ENCODE measurements around the gene ENTR1.
A peak's percentile ranks its signal among the peaks of the same experiment; 100 is the strongest.

Gene ENTR1, protein sequence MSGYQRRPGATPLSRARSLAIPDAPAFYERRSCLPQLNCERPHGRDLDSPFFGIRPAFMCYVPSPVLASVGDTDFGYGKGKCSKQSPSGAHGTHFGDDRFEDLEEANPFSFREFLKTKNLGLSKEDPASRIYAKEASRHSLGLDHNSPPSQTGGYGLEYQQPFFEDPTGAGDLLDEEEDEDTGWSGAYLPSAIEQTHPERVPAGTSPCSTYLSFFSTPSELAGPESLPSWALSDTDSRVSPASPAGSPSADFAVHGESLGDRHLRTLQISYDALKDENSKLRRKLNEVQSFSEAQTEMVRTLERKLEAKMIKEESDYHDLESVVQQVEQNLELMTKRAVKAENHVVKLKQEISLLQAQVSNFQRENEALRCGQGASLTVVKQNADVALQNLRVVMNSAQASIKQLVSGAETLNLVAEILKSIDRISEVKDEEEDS

DNA sequence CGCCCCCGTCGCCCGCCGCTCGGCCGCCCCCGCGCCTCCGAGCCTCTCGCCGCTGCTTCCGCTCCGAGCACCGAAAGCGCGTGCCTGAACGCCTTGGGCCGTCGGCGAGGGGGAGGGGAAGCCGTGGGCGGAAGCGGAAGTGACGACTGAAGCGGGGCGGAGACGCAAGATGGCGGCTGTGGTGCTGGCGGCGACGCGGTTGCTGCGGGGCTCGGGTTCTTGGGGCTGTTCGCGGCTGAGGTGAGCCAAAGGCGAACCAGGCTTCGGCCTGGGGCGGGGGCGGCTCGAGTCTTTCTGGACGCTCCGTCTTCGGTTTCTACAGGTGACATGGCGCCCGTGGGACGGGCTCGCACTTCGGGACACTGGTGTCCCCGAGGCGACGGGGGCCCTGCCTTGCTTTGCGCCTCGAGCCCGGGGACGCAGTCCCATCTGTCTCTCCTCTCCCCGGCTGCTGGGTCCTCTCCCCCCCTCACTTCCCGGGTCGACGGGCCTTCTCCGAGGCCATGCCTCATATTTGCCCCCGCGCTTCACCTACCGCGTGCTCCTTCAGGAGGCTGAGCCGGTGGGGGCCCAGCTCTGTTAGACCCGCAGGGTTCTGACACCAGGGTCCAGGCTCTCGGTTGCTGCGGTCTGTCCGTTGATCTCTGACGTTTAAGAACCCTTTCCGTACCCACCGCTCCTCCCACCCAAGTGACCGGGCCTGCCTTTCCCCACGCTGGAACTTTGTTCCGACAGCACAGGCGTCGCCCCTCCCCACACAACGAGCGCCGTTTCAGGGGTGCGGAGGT lies at the start of gene ENTR1, which contains the start of gene PMPCA:
TSS of gene ENTR1 (minus strand) at position 115 of the 788 bp plus-strand sequence. CDS start 217 bp downstream, outside the sequence.
TSS of gene PMPCA (plus strand) at position 159 of the 788 bp plus-strand sequence. CDS start at position 170, 11 bp downstream.
- Histone ChIP-seq H3K27me3 (no peaks in the 10 kb centered on the region), H3K36me3 (peaks cover 56 to 66% (median 64%) of the 10 kb centered on the region in 11 experiments), H3K4me2 (peak within 1 kb of the TSS; percentile 91 to 100 (median 98)), H3K9me3 (replicated peaks in 1 of 11) (no peaks in the 10 kb centered on the region), H3K4me3 (peak within 1 kb of the TSS; percentile 78 to 100 (median 94)), H3K9ac (peak within 1 kb of the TSS; percentile 85 to 99 (median 94)), H3K27ac (peak within 1 kb of the TSS; percentile 89 to 99 (median 94)), H4K20me1 (peaks cover 26 to 67% (median 51%) of the 10 kb centered on the region in 11 experiments; a peak in 21 of 22 replicates), H3K4me1 (peaks cover 38 to 55% (median 47%) of the 10 kb centered on the region in 10 experiments)
- no peak for TF ChIP-seq Cebpa-rat (IDR thresholded peaks at IDR 0.05)

DNA sequence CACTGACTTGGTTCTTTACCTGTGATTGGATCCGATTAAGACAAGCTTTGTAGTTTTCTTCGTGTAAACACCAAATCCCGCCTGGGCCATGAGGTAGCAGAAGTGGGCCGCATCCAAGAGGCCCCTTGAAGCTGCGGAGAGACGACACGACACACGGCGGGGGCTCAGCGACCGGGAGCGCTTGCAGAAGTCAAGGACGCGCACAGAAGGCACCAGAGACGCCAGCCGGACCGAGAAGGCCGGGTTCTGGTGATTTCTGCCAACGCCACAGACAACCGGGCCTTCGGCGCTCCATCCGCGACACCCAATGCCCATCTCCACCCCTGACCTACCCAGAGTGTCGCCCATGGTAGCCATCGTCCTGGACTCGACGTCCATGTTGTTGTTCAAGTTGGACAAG lies 49.0 kb upstream of the ENTR1 start:
- Histone ChIP-seq H3K4me2 (no peak overlapping the region), H4K20me1 (peaks cover 42 to 99% (median 80%) of the 10 kb centered on the region in 11 experiments; a peak in 21 of 22 replicates), H3K27me3 (no peaks in the 10 kb centered on the region), H3K9me3 (replicated peaks in 1 of 11) (no peaks in the 10 kb centered on the region), H3K27ac (no peak overlapping the region), H3K9ac (no peak overlapping the region), H3K4me1 (peaks cover 6 to 21% (median 16%) of the 10 kb centered on the region in 10 experiments; a peak in 19 of 20 replicates), H3K4me3 (no peak overlapping the region), H3K36me3 (peaks cover 99 to 100% (median 100%) of the 10 kb centered on the region in 11 experiments)
- TF ChIP-seq Cebpa-rat (IDR thresholded peaks at IDR 0.05): no peak

DNA sequence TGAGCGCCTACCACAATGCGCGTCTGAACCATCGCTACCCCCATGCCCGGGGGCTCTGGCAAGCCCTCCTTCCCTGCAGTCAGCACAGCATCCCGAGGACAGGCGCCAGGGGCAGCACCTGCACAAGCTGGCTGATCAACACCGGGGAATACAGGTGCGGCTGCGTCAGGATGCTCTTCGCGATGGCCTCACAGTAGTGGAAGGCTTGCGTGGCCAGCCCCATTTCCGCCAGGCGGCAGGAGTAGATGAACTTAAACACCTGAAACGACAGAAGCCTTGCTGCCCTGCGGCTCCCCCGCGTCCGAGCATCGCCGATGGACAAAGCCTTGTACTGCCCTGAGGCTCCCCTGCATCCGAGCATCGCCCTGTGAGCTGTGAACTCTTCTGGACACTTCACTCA lies 46.9 kb upstream of the ENTR1 start:
- peaks cover 10 to 41% (median 36%) of the 10 kb centered on the region in 10 experiments; a peak in 19 of 20 replicates for H3K4me1 ChIP-seq
- no peaks in the 10 kb centered on the region for H3K27me3 ChIP-seq
- TF ChIP-seq Cebpa-rat (IDR thresholded peaks at IDR 0.05): no peak
- H3K9me3 ChIP-seq (replicated peaks in 1 of 11): no peaks in the 10 kb centered on the region
- no peak overlapping the region for H3K4me3 ChIP-seq
- peaks cover 47 to 99% (median 78%) of the 10 kb centered on the region in 11 experiments; a peak in 21 of 22 replicates for H4K20me1 ChIP-seq
- no peak overlapping the region for H3K9ac ChIP-seq
- no peak overlapping the region for H3K4me2 ChIP-seq
- no peak overlapping the region for H3K27ac ChIP-seq
- peaks cover 94 to 100% (median 100%) of the 10 kb centered on the region in 11 experiments for H3K36me3 ChIP-seq

DNA sequence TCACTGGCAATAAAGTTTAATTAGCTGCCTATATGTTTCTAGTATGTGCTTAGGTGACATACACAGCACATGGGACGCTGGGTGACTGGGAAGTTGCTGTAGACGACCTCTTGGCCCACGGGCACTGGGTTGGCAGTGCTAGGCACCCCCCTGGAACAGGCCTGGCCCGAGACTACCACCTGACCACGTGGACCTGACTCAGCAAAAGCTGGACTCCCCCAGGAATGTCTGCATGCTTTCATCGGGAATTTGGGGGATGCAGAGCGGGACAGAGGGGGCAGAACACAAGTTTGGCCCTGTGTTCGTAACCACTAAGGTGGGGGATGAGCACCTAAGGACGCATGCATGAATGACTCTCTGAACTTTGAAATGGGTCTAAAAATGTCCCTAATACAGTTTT lies 45.8 kb upstream of the ENTR1 start:
- Histone ChIP-seq H3K9me3 (replicated peaks in 1 of 11) (no peaks in the 10 kb centered on the region), H3K27me3 (no peaks in the 10 kb centered on the region), H3K4me1 (peaks cover 17 to 51% (median 47%) of the 10 kb centered on the region in 10 experiments), H3K4me2 (no peak overlapping the region), H3K9ac (no peak overlapping the region), H3K36me3 (peaks cover 86 to 100% (median 94%) of the 10 kb centered on the region in 11 experiments), H3K27ac (no peak overlapping the region), H4K20me1 (peaks cover 48 to 99% (median 78%) of the 10 kb centered on the region in 11 experiments; a peak in 21 of 22 replicates), H3K4me3 (no peak overlapping the region)
- TF ChIP-seq Cebpa-rat (IDR thresholded peaks at IDR 0.05): no peak

DNA sequence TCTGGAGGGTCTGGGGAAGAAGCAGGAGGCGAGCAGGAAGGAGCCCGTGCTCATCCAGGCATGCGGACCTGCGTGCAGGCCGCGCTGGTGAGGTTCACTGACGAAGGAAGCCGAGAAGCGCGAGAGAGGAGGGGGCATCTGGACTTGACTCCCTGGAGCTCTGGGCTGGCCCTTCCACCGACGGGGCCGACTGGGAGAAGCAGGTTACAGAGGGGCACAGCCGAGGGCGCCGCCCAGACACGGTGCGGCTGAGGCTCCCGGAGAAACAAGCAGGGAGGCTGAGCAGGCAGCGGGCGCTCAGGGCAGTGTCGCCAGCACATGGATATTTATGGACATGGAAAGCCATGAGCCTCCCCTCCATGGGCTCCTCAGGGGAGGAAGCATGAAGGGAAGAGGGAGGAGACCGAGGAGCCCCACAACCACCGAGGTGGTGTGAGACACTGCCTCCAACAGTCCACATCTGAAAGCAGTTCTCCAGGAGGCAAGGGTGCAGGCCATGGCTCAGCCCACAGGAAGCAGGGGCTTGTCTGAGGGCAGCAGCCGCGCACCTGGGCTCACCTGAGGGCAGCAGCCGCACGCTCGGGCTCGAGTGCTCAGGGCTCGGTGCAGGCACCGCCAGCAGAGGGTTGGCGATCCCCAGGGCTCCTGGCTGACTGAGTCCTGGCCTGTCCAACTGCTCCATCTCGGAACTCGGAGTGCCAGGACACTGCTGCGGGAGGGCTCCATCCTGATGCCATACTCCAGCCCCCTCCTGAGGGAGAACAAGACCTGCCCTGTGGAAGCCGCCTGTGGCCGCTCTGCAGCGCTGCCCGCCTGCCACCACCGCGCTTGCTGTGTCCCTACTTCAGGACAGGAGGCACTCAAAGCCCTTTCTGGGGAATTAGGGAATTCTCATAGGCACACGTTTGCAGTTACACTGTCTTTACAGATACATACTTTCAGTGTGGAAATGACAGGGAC lies 44.9 kb upstream of the ENTR1 start:
- H3K4me2 ChIP-seq: peak overlapping the region; percentile 30 to 94 (median 85); a peak in 20 of 22 replicates
- no peaks in the 10 kb centered on the region for H3K27me3 ChIP-seq
- peaks cover 50 to 100% (median 80%) of the 10 kb centered on the region in 11 experiments for H4K20me1 ChIP-seq
- peaks cover 86 to 100% (median 94%) of the 10 kb centered on the region in 11 experiments for H3K36me3 ChIP-seq
- H3K27ac ChIP-seq: peak overlapping the region in 7 of 11 experiments; percentile 40 to 69 (median 53); a peak in 13 of 22 replicates
- no peak overlapping the region for H3K4me3 ChIP-seq
- H3K9me3 ChIP-seq (replicated peaks in 1 of 11): no peaks in the 10 kb centered on the region
- no peak for TF ChIP-seq Cebpa-rat (IDR thresholded peaks at IDR 0.05)
- peaks cover 19 to 61% (median 55%) of the 10 kb centered on the region in 10 experiments for H3K4me1 ChIP-seq
- H3K9ac ChIP-seq: peak overlapping the region in 9 of 11 experiments; percentile 22 to 72 (median 54); a peak in 16 of 22 replicates

DNA sequence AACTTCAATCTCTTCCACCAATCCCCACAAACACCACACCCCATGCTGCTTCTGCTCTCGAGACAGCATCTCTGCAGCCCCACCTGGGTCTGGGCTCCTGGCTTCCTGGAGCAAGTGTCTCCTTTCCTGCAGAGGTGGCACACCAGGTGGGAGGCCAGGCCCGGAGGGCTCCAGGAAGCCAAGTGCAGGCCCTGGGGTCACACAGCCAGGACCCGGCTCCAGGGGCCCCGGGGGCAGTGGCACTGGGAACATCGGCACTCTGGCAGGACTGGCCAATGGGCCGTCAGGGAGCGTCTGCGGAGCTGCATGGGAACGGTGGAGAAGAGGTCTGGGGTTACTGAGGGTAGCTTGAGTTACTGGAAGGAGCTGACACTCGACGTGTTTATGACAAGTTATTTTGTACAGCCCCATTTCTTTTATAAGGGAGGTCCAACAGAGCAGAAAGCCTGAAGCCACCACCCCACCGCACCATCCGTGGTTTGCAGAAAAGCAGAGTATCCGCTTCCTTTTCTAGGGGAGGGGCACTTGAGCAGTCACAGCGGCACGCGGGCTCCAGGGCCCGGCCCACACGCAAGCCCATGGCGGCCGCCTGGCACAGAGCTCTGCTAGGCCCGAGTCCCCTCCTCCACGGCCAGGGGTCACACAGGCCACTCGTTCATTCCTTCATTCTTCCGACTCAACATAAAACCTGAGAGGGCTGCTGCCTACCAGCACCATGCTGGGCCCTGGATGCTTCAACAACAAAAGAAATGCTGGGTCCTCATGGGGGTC lies 43.8 kb upstream of the ENTR1 start:
- no peak for TF ChIP-seq Cebpa-rat (IDR thresholded peaks at IDR 0.05)
- Histone ChIP-seq H3K9me3 (replicated peaks in 1 of 11) (no peaks in the 10 kb centered on the region), H3K27ac (peak overlapping the region in 8 of 11 experiments; percentile 37 to 69 (median 50); a peak in 15 of 22 replicates), H3K4me1 (peaks cover 19 to 68% (median 65%) of the 10 kb centered on the region in 10 experiments), H3K4me2 (peak overlapping the region; percentile 16 to 94 (median 85)), H3K4me3 (no peak overlapping the region), H4K20me1 (peaks cover 57 to 100% (median 88%) of the 10 kb centered on the region in 11 experiments), H3K36me3 (peaks cover 86 to 100% (median 95%) of the 10 kb centered on the region in 11 experiments), H3K9ac (peak overlapping the region in 10 of 11 experiments; percentile 13 to 72 (median 52); a peak in 16 of 22 replicates), H3K27me3 (no peaks in the 10 kb centered on the region)

DNA sequence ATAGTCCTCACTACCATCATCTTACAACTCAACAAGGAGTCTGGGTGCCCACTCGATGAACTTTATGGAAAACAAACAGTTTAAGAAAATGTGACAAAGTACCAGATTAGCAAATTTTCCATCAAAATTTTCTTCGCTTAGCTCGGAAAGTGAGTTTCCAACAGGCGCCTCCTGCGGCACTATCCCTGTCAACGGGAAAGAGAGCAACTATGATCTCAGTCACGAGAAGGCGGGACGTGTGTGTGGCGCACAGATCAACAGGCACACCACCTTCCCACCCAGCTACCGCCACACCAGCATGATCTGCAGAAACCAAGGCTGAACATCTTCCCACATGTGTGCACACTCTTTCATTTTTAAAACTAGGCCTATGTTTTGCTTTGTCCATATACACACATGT lies 42.9 kb upstream of the ENTR1 start:
- H3K4me3 ChIP-seq: no peak overlapping the region
- H3K9me3 ChIP-seq (replicated peaks in 1 of 11): no peaks in the 10 kb centered on the region
- H3K4me2 ChIP-seq: peak overlapping the region in 8 of 11 experiments; percentile 82 to 94 (median 87); a peak in 15 of 22 replicates
- peaks cover 86 to 100% (median 95%) of the 10 kb centered on the region in 11 experiments for H3K36me3 ChIP-seq
- no peak for TF ChIP-seq Cebpa-rat (IDR thresholded peaks at IDR 0.05)
- H3K27me3 ChIP-seq: no peaks in the 10 kb centered on the region
- H3K9ac ChIP-seq: 0 out of 22 replicates have a peak overlapping the region, but pooled peaks of 1 of the 11 experiments have one; percentile 72
- H3K27ac ChIP-seq: no peak overlapping the region
- H4K20me1 ChIP-seq: peaks cover 66 to 100% (median 97%) of the 10 kb centered on the region in 11 experiments
- H3K4me1 ChIP-seq: peaks cover 19 to 77% (median 74%) of the 10 kb centered on the region in 10 experiments
